Osteocyte (in vitro differentiated cells): ENCODE results near the gene DYNC1I1. TPM values are rescaled to one million over a fixed set of nuclear protein-coding genes. Genes with fewer than 3 reads are reported as not detected.
A peak's percentile ranks its signal among the peaks of the same experiment; 100 is the strongest.

ENCODE experiments used
- DNase-seq: peaks from one replicate; pipeline ENCODE4 v3.0.0; 2021; ENCODE audit warnings: mixed read lengths; ENCODE audit not compliant: unreplicated experiment; ENCODE audit errors: extremely low spot score
- H3K27ac Mint-ChIP-seq: one replicate; pipeline ENCODE4 v1.8.0; 2021; ENCODE audit warnings: mild to moderate bottlenecking, mixed read lengths; ENCODE audit not compliant: unreplicated experiment
- H3K27me3 Mint-ChIP-seq: one replicate; pipeline ENCODE4 v1.8.0; 2021; ENCODE audit warnings: mixed read lengths; ENCODE audit not compliant: unreplicated experiment
- H3K36me3 Mint-ChIP-seq: one replicate; pipeline ENCODE4 v1.8.0; 2021; ENCODE audit warnings: mixed read lengths; ENCODE audit not compliant: unreplicated experiment
- H3K4me1 Mint-ChIP-seq: one replicate; pipeline ENCODE4 v1.8.0; 2021; ENCODE audit warnings: mixed read lengths; ENCODE audit not compliant: unreplicated experiment
- H3K4me3 Mint-ChIP-seq: one replicate; pipeline ENCODE4 v1.8.0; 2021; ENCODE audit warnings: mild to moderate bottlenecking, moderate library complexity, mixed read lengths; ENCODE audit not compliant: unreplicated experiment
- H3K9me3 Mint-ChIP-seq: one replicate; pipeline ENCODE4 v1.8.0; 2021; ENCODE audit warnings: mixed read lengths; ENCODE audit not compliant: unreplicated experiment
- CTCF ChIP-seq: fragments of 200-600 bp; sonication (generic); IDR thresholded peaks from 2 replicates; pipeline ENCODE4 v1.5.0; 2021; ENCODE audit warnings: antibody characterized with exemption, mild to moderate bottlenecking, moderate library complexity
- total RNA-seq: library from RNA; stranded (reverse); gene quantifications from 2 replicates; pipeline ENCODE4 v1.2.1, GENCODE V29; 2021

The DYNC1I1 gene
- total RNA-seq, 1 donor from 2014 or later, result 43.3 TPM

DNA sequence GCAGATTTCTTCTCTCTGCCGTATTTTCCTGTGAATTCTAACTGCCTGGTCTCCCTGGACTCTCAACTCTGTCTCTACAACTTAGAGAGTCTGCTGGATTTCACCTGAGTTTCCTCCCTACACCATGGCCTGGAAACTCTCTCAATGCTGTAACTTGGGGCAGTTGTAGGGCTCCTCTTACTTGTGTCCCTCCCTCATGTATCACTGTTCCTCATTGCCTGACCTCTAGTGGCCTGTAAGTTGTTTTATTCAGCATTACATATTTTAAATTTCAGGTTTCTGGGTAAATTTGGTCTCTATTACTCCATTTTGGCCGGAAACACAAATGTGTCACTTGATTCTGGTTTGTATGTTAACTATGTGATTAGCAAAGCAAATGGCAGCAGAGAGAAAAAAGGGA lies 70.9 kb downstream of the DYNC1I1 start:
- Mint-ChIP-seq H3K4me3 (no peak overlapping the region), H3K27ac (no peak overlapping the region), H3K27me3 (no peaks in the 10 kb centered on the region), H3K36me3 (peaks cover 35% of the 10 kb centered on the region), H3K4me1 (peaks cover 46% of the 10 kb centered on the region), H3K9me3 (peaks cover 11% of the 10 kb centered on the region)
- peak; percentile 35 for TF ChIP-seq CTCF
- no peak for DNase-seq

DNA sequence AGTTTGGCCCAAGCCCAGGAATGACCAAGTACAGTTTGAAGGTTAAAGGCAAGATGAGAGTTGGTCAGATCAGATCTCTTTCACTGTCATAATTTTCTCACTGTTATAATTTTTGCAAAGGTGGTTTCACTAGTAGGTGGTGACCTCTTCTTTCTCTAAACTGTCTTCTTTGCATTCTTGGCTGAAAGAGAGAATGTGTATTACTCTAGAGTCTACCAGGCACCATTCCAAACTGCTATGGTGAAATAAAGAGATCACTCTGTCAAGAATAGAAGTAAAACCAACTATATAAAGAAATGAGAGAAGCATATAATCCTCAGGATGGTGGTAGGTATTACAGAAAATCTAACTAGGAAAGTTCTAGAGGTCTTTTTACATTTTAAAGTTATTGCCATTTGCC lies 72.7 kb downstream of the DYNC1I1 start:
- H3K4me1 Mint-ChIP-seq, result peaks cover 46% of the 10 kb centered on the region
- peaks cover 9% of the 10 kb centered on the region for H3K9me3 Mint-ChIP-seq
- H3K36me3 Mint-ChIP-seq, result peaks cover 30% of the 10 kb centered on the region
- DNase-seq, result no peak
- no peak overlapping the region for H3K27ac Mint-ChIP-seq
- H3K4me3 Mint-ChIP-seq, result no peak overlapping the region
- no peaks in the 10 kb centered on the region for H3K27me3 Mint-ChIP-seq
- TF ChIP-seq CTCF, result no peak

DNA sequence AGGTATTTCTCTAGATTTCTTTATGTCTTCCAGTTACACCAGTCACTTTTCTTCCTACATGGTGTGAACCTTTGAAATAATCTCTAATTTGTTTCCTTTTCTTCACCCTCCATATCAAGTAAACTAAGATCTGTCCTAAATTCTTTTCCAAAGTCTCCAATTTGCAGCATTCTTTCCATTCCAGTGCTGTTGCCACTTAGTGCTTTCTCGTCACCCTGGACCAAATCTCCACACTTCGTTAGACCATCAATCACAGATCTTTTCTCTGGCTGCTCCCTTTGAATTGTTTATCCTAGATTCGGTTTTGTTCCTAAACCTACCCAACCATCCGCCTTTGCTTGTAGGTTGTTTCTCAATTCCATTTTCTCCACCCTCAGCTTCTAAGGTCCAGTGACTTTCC lies 74.7 kb downstream of the DYNC1I1 start:
- no peak for DNase-seq
- H3K27me3 Mint-ChIP-seq, result no peaks in the 10 kb centered on the region
- no peak overlapping the region for H3K4me3 Mint-ChIP-seq
- H3K4me1 Mint-ChIP-seq, result peaks cover 38% of the 10 kb centered on the region
- H3K9me3 Mint-ChIP-seq, result peaks cover 4% of the 10 kb centered on the region
- H3K36me3 Mint-ChIP-seq, result peaks cover 22% of the 10 kb centered on the region
- no peak overlapping the region for H3K27ac Mint-ChIP-seq
- no peak for TF ChIP-seq CTCF

GRCh38 chr7:95859429-95859828 lies 87.1 kb downstream of the DYNC1I1 start:
- no peak for TF ChIP-seq CTCF
- peaks cover 7% of the 10 kb centered on the region for H3K9me3 Mint-ChIP-seq
- H3K27ac Mint-ChIP-seq, result peak overlapping the region; percentile 72

DNA sequence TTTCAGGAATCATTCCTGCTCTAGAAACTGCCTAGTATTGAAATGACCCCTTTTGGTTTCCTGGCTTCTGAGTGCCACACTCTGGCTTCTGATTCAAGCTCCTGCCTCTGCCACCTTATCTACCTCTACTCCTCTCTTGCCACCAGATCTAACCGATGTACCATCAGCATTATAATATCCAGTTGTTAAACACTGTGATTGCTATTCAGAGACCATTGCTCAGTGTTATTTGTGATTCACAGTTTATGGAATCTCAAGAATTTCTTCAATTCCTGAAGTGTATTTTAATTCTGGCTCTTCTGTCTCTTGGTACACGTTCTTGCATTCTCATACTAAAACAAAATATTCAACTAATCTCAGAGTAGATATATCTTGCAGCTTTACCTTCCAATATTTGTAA lies 88.7 kb downstream of the DYNC1I1 start:
- H3K4me3 Mint-ChIP-seq, result peak overlapping the region; percentile 0
- DNase-seq, result no peak
- H3K9me3 Mint-ChIP-seq, result peaks cover 7% of the 10 kb centered on the region
- H3K36me3 Mint-ChIP-seq, result peaks cover 20% of the 10 kb centered on the region
- TF ChIP-seq CTCF, result no peak
- peaks cover 60% of the 10 kb centered on the region for H3K4me1 Mint-ChIP-seq
- peak overlapping the region; percentile 74 for H3K27ac Mint-ChIP-seq
- no peaks in the 10 kb centered on the region for H3K27me3 Mint-ChIP-seq

More at GRCh38 chr7:95859429-95859828, 87.1 kb downstream of the DYNC1I1 start:
- H3K27me3 Mint-ChIP-seq, result no peaks in the 10 kb centered on the region
- DNase-seq, result peak; percentile 93
- H3K4me1 Mint-ChIP-seq, result peaks cover 55% of the 10 kb centered on the region
- peaks cover 23% of the 10 kb centered on the region for H3K36me3 Mint-ChIP-seq
- no peak overlapping the region for H3K4me3 Mint-ChIP-seq
